K562 (cell line): ENCODE measurements around the gene ABCC6. TPM values are rescaled to one million over a fixed set of nuclear protein-coding genes. Genes with fewer than 3 reads are reported as not detected.

Experiments used
- ATAC-seq: fragments of 200-7000 bp; cut with Tn5 transposase; 3 replicates; pipeline ENCODE4 v1.9.1; 2020; ENCODE audit warnings: moderate library complexity
- BruUV-seq: library from RNA; stranded (reverse); fragments of 400-500 nt; replicated peaks from 2 replicates; lab custom pipeline; 2021; lab: Mats Ljungman, UMichigan
- CTCF ChIA-PET: fragments of 300-600 bp; formaldehyde crosslinking; extraction: SDS; loops from one replicate; lab custom pipeline; 2021; ENCODE audit warnings: low intra/inter-chr PET ratio; lab: Yijun Ruan, JAX
- POLR2A ChIA-PET: fragments of 300-600, 350-650 bp; sonication (Branson Sonifier 250); formaldehyde crosslinking; extraction: SDS; loops from one replicate; lab custom pipeline; 2021; ENCODE audit warnings: antibody characterized with exemption, inconsistent platforms; lab: Yijun Ruan, JAX
- DNase-seq, 4 experiments: peaks; one replicate each; pipeline versions ENCODE4 v3.0.0 to v3.0.0-alpha.2; 2011 to 2018; ENCODE audit warnings: low spot score in 3 of 4, mixed read lengths in 3 of 4; ENCODE audit errors: extremely low read depth in 1 of 4
- FAIRE-seq: peaks from 2 replicates; lab custom pipeline; 2011; peaks lifted over from hg19 to GRCh38; lab: Jason Lieb, UNC
- H2AFZ ChIP-seq: 2 replicates; pipeline ENCODE4 v1.6.0; 2011; ENCODE audit warnings: low read depth, low read length, control low read depth, inconsistent platforms
- H3K27ac ChIP-seq: fragments of 200-600 bp; 3 replicates; pipeline ENCODE4 v1.8.0; 2011; ENCODE audit warnings: low read depth, mild to moderate bottlenecking, control low read depth, inconsistent platforms, low read length, moderate library complexity, mixed read lengths; ENCODE audit errors: extremely low read depth
- H3K27me3 ChIP-seq, 2 experiments: fragments of 300-600 bp in 1 of 2; 2 replicates in 1 of 2; 3 replicates in 1 of 2; pipeline versions ENCODE4 v1.6.0 to v1.8.0; 2011; ENCODE audit warnings: inconsistent platforms in 2 of 2, low read length in 2 of 2, mild to moderate bottlenecking in 1 of 2, mixed read lengths in 1 of 2, moderate library complexity in 1 of 2; ENCODE audit not compliant: control insufficient read depth in 2 of 2, insufficient read depth in 2 of 2
- H3K36me3 ChIP-seq: fragments of 300-600 bp; 3 replicates; pipeline ENCODE4 v1.8.0; 2011; ENCODE audit warnings: mild to moderate bottlenecking, low read length, inconsistent platforms; ENCODE audit not compliant: control insufficient read depth, insufficient read depth
- H3K4me1 ChIP-seq, 2 experiments: fragments of 200-600 bp in 1 of 2; replicated peaks in 1 of 2; 2 replicates in 1 of 2; 3 replicates in 1 of 2; pipeline versions ENCODE4 v1.5.1 to v1.8.0; 2011; ENCODE audit warnings: inconsistent platforms in 2 of 2, low read length in 2 of 2, mild to moderate bottlenecking in 1 of 2, mixed read lengths in 1 of 2, moderate library complexity in 1 of 2; ENCODE audit not compliant: control insufficient read depth in 2 of 2, insufficient read depth in 2 of 2
- H3K4me2 ChIP-seq: 2 replicates; pipeline ENCODE4 v1.6.1; 2011; ENCODE audit warnings: low read length, control low read depth, inconsistent platforms, mixed read lengths; ENCODE audit not compliant: insufficient read depth
- H3K4me3 ChIP-seq: fragments of 200-600 bp; sonication (generic), shearing (Covaris generic); 2 replicates; pipeline ENCODE4 v1.5.1; 2016; ENCODE audit warnings: control low read depth, inconsistent platforms
- H3K79me2 ChIP-seq: fragments of 200-600 bp; 3 replicates; pipeline ENCODE4 v1.8.0; 2011; ENCODE audit warnings: low read length, inconsistent platforms; ENCODE audit not compliant: control insufficient read depth, insufficient read depth
- H3K9ac ChIP-seq, 2 experiments: 2 replicates each; pipeline versions ENCODE4 v1.6.0 to v1.6.1; 2011; ENCODE audit warnings: low read depth in 2 of 2, low read length in 2 of 2, control low read depth in 1 of 2, inconsistent platforms in 1 of 2, mild to moderate bottlenecking in 1 of 2, mixed read lengths in 1 of 2; ENCODE audit not compliant: insufficient read depth in 1 of 2
- H3K9me1 ChIP-seq: one replicate; pipeline ENCODE4 v1.6.0; 2011; ENCODE audit warnings: inconsistent platforms, mild to moderate bottlenecking, low read length, moderate library complexity; ENCODE audit not compliant: control insufficient read depth, insufficient read depth
- H3K9me3 ChIP-seq: replicated peaks from 2 replicates; pipeline ENCODE4 v1.5.1; 2011; ENCODE audit warnings: low read depth, low read length, inconsistent platforms; ENCODE audit not compliant: control insufficient read depth, insufficient read depth
- H4K20me1 ChIP-seq: replicated peaks from 2 replicates; pipeline ENCODE4 v1.6.1; 2011; ENCODE audit warnings: low read length, inconsistent platforms, mixed read lengths; ENCODE audit not compliant: control insufficient read depth, insufficient read depth
- ADNP ChIP-seq: fragments of 200-800 bp; sonication (Bioruptor generic); IDR thresholded peaks from 2 replicates; pipeline ENCODE4 v1.6.1; 2016; ENCODE audit warnings: missing genetic modification characterization, missing compliant biosample characterization
- BHLHE40 ChIP-seq: IDR thresholded peaks from 2 replicates; pipeline ENCODE4 v1.6.1; 2011; ENCODE audit warnings: low read length, improper control_type of control experiment
- C11orf30 ChIP-seq: fragments of 450-650 bp; IDR thresholded peaks from 2 replicates; pipeline ENCODE4 v1.6.1; 2016; ENCODE audit warnings: low read depth, mild to moderate bottlenecking
- FOXP1 ChIP-seq: sonication (generic); formaldehyde crosslinking; IDR thresholded peaks from 2 replicates; pipeline ENCODE4 v1.8.0; 2022; ENCODE audit warnings: mild to moderate bottlenecking, missing genetic modification reagents
- HCFC1 ChIP-seq: IDR thresholded peaks from 2 replicates; pipeline ENCODE4 v1.6.1; 2012; ENCODE audit warnings: low read depth, low read length, improper control_type of control experiment
- IRF2 ChIP-seq: sonication (generic); formaldehyde crosslinking; IDR thresholded peaks from 2 replicates; pipeline ENCODE4 v1.8.1; 2022; ENCODE audit warnings: mild to moderate bottlenecking, missing genetic modification reagents
- KHSRP ChIP-seq: fragments of 450-650 bp; IDR thresholded peaks from 2 replicates; pipeline ENCODE4 v1.6.1; 2017
- MAFG ChIP-seq: fragments of 450-650 bp; conservative IDR thresholded peaks from 2 replicates; pipeline ENCODE4 v1.6.1; 2016; ENCODE audit warnings: missing genetic modification characterization, missing compliant biosample characterization
- MCM5 ChIP-seq: fragments of 450-650 bp; IDR thresholded peaks from 2 replicates; pipeline ENCODE4 v1.6.1; 2016; ENCODE audit warnings: low read depth
- NFE2 ChIP-seq: IDR thresholded peaks from 2 replicates; pipeline ENCODE4 v1.6.1; 2014; ENCODE audit warnings: antibody characterized with exemption, low read depth
- NFE2L1 ChIP-seq: fragments of 450-650 bp; IDR thresholded peaks from 2 replicates; pipeline ENCODE4 v1.6.1; 2016; ENCODE audit warnings: missing genetic modification characterization, low read depth, mild to moderate bottlenecking, missing compliant biosample characterization, moderate library complexity, borderline replicate concordance
- SIN3B ChIP-seq: fragments of 450-650 bp; IDR thresholded peaks from 2 replicates; pipeline ENCODE4 v1.6.1; 2017; ENCODE audit warnings: low read depth, mild to moderate bottlenecking, moderate library complexity
- SP1 ChIP-seq: sonication (generic); formaldehyde crosslinking; IDR thresholded peaks from 2 replicates; pipeline ENCODE4 v1.8.1; 2022; ENCODE audit warnings: mild to moderate bottlenecking, missing genetic modification reagents
- STAG1 ChIP-seq: sonication (generic); formaldehyde crosslinking; IDR thresholded peaks from 2 replicates; pipeline ENCODE4 v1.5.0; 2020; ENCODE audit warnings: missing genetic modification reagents, borderline replicate concordance
- ZBTB1 ChIP-seq: sonication (generic); formaldehyde crosslinking; IDR thresholded peaks from 2 replicates; pipeline ENCODE4 v1.8.1; 2023; ENCODE audit warnings: missing genetic modification reagents, low read depth, mild to moderate bottlenecking, borderline replicate concordance
- ZNF174 ChIP-seq: fragments of 250-450 bp; sonication (Bioruptor Pico); IDR thresholded peaks from 2 replicates; pipeline ENCODE4 v1.4.0; 2020; ENCODE audit warnings: mild to moderate bottlenecking
- WGBS: fragments of 100-300 bp; shearing (Covaris generic); methylation state at CpG from one replicate; pipeline ENCODE4 v1.1.6; 2016; ENCODE audit warnings: low coverage, mixed read lengths; ENCODE audit not compliant: insufficient coverage; ENCODE audit errors: missing lambda C conversion rate; 5-methylcytosine and 5-hydroxymethylcytosine counted together
- in situ Hi-C: fragments of 300-500 bp; cut with MboI; formaldehyde crosslinking; loops from 4 replicates; pipeline ENCODE4 v1.15.0; 2018; ENCODE audit warnings: inconsistent platforms, mixed read lengths
- intact Hi-C: fragments of 100-400 bp; cut with micrococcal nuclease; formaldehyde crosslinking; loops from 2 replicates; pipeline ENCODE4 v1.14.2; 2022
- polyA plus RNA-seq, 8 experiments: library from polyadenylated mRNA; depleted of rRNA in 4 of 8; stranded (reverse) in 5 of 8; unstranded in 3 of 8; fragments of >200 nt; fragmentation: Nextera tagmentation in 2 of 8; fragmentation: Illumina TruSeq in 1 of 8; extraction: Ambion mirVana in 2 of 8; extraction: Trizol in 1 of 8; gene quantifications; 2 replicates each; pipeline versions ENCODE4 v1.2.1 to v1.2.3, GENCODE V29; 2011 to 2014; ENCODE audit warnings: inconsistent platforms in 1 of 8, missing spikeins in 1 of 8
- total RNA-seq, 7 experiments: library from RNA; depleted of rRNA in 6 of 7; stranded (reverse); fragments of >200 nt in 6 of 7; fragmentation: Illumina TruSeq in 2 of 7; extraction: Trizol in 2 of 7; gene quantifications; 2 replicates each; pipeline versions ENCODE4 v1.2.1 to v1.2.3, GENCODE V29; 2011 to 2021; ENCODE audit warnings: low replicate concordance in 1 of 7
- TF ChIP-seq, protein P1 (sequence below): fragments of 450-650 bp; IDR thresholded peaks from 2 replicates; pipeline ENCODE4 v1.6.1; 2014; ENCODE audit warnings: low read depth, mild to moderate bottlenecking, moderate library complexity, borderline replicate concordance
- TF ChIP-seq, protein P2 (sequence below): fragments of 450-650 bp; conservative IDR thresholded peaks from 2 replicates; pipeline ENCODE4 v1.6.1; 2016; ENCODE audit warnings: missing genetic modification characterization, low read depth, mild to moderate bottlenecking, control low read depth, missing compliant biosample characterization

ABCC6 gene
- total and polyA plus RNA-seq, 9 of the 15 experiments (the other 6 are each of a cell fraction or from before 2014, with no cell fraction given) = 0.03 to 0.46 (median 0.07) TPM; not detected in 4

DNA sequence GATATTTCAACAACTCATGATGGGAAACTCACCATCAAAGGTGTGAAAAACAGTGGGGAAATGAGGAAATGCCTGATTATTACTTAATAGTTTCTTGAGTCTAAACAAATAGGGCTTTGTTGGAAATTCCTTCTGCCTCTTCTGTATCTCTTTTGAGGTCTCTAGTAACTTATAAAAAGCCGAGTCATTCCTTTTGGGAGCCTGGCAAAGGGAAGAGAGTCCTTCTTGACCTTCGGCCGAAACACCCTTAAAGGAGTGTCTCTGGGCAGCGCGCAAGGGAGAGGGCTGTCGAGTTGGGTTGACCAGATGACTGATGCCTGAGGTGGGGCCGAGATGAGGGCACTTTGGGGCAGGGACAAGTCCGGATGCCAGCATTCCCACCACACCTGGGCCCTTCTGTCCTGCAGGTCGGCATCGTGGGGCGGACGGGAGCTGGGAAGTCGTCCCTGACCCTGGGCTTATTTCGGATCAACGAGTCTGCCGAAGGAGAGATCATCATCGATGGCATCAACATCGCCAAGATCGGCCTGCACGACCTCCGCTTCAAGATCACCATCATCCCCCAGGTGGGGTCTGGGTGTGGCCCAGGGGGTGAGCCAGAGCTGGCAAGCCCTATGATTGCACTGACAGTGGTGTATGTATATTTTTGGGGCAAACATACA, 89.2 kb downstream of the ABCC6 start:
- ATAC-seq = no peak

More for the DNA sequence above, 89.2 kb downstream of the ABCC6 start:
- Histone ChIP-seq H3K4me1 (no peaks in the 10 kb centered on the region), H3K9me1 (no peaks in the 10 kb centered on the region), H3K4me3 (no peak overlapping the region), H3K4me2 (no peak overlapping the region), H4K20me1 (no peaks in the 10 kb centered on the region; the same call in 1 of the 2 replicates), H3K9ac (no peak overlapping the region), H3K27ac (no peak overlapping the region), H2AFZ (no peak overlapping the region), H3K79me2 (no peaks in the 10 kb centered on the region), H3K9me3 (no peaks in the 10 kb centered on the region), H3K36me3 (peaks cover 78% of the 10 kb centered on the region; the same call in 2 of the 3 replicates), H3K27me3 (no peaks in the 10 kb centered on the region)
- in situ Hi-C loops (no loop called here), intact Hi-C loops (no loop called here)
- ChIA-PET CTCF (no interaction called here), POLR2A (no interaction called here)
- FAIRE-seq (no peak), DNase-seq (no peak)
- no peak for TF ChIP-seq ZBTB1 (CRISPR knock-in tag)
- no peak for TF ChIP-seq BHLHE40
- no peak for TF ChIP-seq ZNF174 (CRISPR knock-in tag)
- no peak for TF ChIP-seq IRF2 (CRISPR knock-in tag)
- TF ChIP-seq NFE2L1 (tag) = peak; percentile 39; the same call in 1 of the 2 replicates
- no peak for TF ChIP-seq STAG1 (CRISPR knock-in tag)
- TF ChIP-seq, protein P1, sequence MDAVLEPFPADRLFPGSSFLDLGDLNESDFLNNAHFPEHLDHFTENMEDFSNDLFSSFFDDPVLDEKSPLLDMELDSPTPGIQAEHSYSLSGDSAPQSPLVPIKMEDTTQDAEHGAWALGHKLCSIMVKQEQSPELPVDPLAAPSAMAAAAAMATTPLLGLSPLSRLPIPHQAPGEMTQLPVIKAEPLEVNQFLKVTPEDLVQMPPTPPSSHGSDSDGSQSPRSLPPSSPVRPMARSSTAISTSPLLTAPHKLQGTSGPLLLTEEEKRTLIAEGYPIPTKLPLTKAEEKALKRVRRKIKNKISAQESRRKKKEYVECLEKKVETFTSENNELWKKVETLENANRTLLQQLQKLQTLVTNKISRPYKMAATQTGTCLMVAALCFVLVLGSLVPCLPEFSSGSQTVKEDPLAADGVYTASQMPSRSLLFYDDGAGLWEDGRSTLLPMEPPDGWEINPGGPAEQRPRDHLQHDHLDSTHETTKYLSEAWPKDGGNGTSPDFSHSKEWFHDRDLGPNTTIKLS = no peak
- no peak for TF ChIP-seq ADNP (tag)
- TF ChIP-seq, protein P2, sequence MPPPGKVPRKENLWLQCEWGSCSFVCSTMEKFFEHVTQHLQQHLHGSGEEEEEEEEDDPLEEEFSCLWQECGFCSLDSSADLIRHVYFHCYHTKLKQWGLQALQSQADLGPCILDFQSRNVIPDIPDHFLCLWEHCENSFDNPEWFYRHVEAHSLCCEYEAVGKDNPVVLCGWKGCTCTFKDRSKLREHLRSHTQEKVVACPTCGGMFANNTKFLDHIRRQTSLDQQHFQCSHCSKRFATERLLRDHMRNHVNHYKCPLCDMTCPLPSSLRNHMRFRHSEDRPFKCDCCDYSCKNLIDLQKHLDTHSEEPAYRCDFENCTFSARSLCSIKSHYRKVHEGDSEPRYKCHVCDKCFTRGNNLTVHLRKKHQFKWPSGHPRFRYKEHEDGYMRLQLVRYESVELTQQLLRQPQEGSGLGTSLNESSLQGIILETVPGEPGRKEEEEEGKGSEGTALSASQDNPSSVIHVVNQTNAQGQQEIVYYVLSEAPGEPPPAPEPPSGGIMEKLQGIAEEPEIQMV (tag) = no peak
- TF ChIP-seq FOXP1 (CRISPR knock-in tag) = no peak
- TF ChIP-seq NFE2 = 0 out of 2 replicates have a peak, but pooled peaks have one; percentile 8
- TF ChIP-seq KHSRP = no peak
- TF ChIP-seq C11orf30 = 0 out of 2 replicates have a peak, but pooled peaks have one; percentile 18
- no peak for TF ChIP-seq SP1 (CRISPR knock-in tag)
- peak; percentile 46; the same call in 1 of the 2 replicates for TF ChIP-seq MAFG
- no peak for TF ChIP-seq SIN3B
- no peak for TF ChIP-seq HCFC1
- no peak for TF ChIP-seq MCM5
- 95% methylated on average over 21 of the region's 21 CpGs for WGBS
- BruUV-seq = no TSS peak
